ENCODE results near the gene PPIAL4G.
"Not testable (repeated sequence)": the region's sequence is repeated elsewhere in the genome, so short reads cannot be mapped to it uniquely, and the experiment has no call there.

PPIAL4G gene

GRCh38 chr1:148483029-148483428 lies at the start of gene PPIAL4G:
PPIAL4G (minus strand) TSS chr1:148483302; CDS start chr1:148483252, 50 bp downstream.
- not testable (repeated sequence) for H3K9me3 ChIP-seq (ENCODE audit: insufficient read depth, low read length); H3K4me2 ChIP-seq (ENCODE audit: low read depth, low read length, poor library complexity, severe bottlenecking); H2AFZ ChIP-seq (ENCODE audit: low read depth, low read length, severe bottlenecking); H4K20me1 ChIP-seq (ENCODE audit: low read depth, low read length); H3K36me3 ChIP-seq (ENCODE audit: low read length); H3K9me2 ChIP-seq (replicated peaks; ENCODE audit: insufficient read depth, low read length); H3K27ac ChIP-seq (ENCODE audit: low read depth, low read length); H3K4me3 ChIP-seq (ENCODE audit: insufficient read depth, low read length, poor library complexity, severe bottlenecking); H3K9ac ChIP-seq (ENCODE audit: low read length); H3K27me3 ChIP-seq (ENCODE audit: low read length); H3K79me2 ChIP-seq (ENCODE audit: insufficient read depth, low read length); H3F3A ChIP-seq (ENCODE audit: insufficient read depth)

- not testable (repeated sequence) for H3K36me3 ChIP-seq (ENCODE audit: low read length); H3K9me3 ChIP-seq (ENCODE audit: insufficient read depth, low read length); H3K27me3 ChIP-seq (ENCODE audit: low read length); H4K20me1 ChIP-seq (ENCODE audit: low read depth, low read length); H3K4me2 ChIP-seq (ENCODE audit: low read depth, low read length, poor library complexity, severe bottlenecking); H3K9ac ChIP-seq (ENCODE audit: low read length); H3K9me2 ChIP-seq (replicated peaks; ENCODE audit: insufficient read depth, low read length); H3K4me3 ChIP-seq (ENCODE audit: insufficient read depth, low read length, poor library complexity, severe bottlenecking); H3K27ac ChIP-seq (ENCODE audit: low read depth, low read length); H3K79me2 ChIP-seq (ENCODE audit: insufficient read depth, low read length); H2AFZ ChIP-seq (ENCODE audit: low read depth, low read length, severe bottlenecking); H3F3A ChIP-seq (ENCODE audit: insufficient read depth)
These were observed 49.1 kb upstream of the PPIAL4G start for GRCh38 chr1:148532158-148532557.

- not testable (repeated sequence) for H3K27me3 ChIP-seq (ENCODE audit: low read length); H3K4me2 ChIP-seq (ENCODE audit: low read depth, low read length, poor library complexity, severe bottlenecking); H3K9me3 ChIP-seq (ENCODE audit: insufficient read depth, low read length); H4K20me1 ChIP-seq (ENCODE audit: low read depth, low read length); H3K4me3 ChIP-seq (ENCODE audit: insufficient read depth, low read length, poor library complexity, severe bottlenecking); H3K79me2 ChIP-seq (ENCODE audit: insufficient read depth, low read length); H3F3A ChIP-seq (ENCODE audit: insufficient read depth); H3K9ac ChIP-seq (ENCODE audit: low read length); H3K27ac ChIP-seq (ENCODE audit: low read depth, low read length); H3K36me3 ChIP-seq (ENCODE audit: low read length); H2AFZ ChIP-seq (ENCODE audit: low read depth, low read length, severe bottlenecking); H3K9me2 ChIP-seq (replicated peaks; ENCODE audit: insufficient read depth, low read length)
These were observed 46.0 kb upstream of the PPIAL4G start for GRCh38 chr1:148529101-148529567.

GRCh38 chr1:148528591-148528990 lies 45.5 kb upstream of the PPIAL4G start:
- H3K9me3 ChIP-seq (ENCODE audit: insufficient read depth, low read length); H3F3A ChIP-seq (ENCODE audit: insufficient read depth); H3K4me2 ChIP-seq (ENCODE audit: low read depth, low read length, poor library complexity, severe bottlenecking); H3K9me2 ChIP-seq (replicated peaks; ENCODE audit: insufficient read depth, low read length); H2AFZ ChIP-seq (ENCODE audit: low read depth, low read length, severe bottlenecking); H3K27ac ChIP-seq (ENCODE audit: low read depth, low read length); H3K4me3 ChIP-seq (ENCODE audit: insufficient read depth, low read length, poor library complexity, severe bottlenecking); H3K9ac ChIP-seq (ENCODE audit: low read length); H3K36me3 ChIP-seq (ENCODE audit: low read length); H3K27me3 ChIP-seq (ENCODE audit: low read length); H3K79me2 ChIP-seq (ENCODE audit: insufficient read depth, low read length); H4K20me1 ChIP-seq (ENCODE audit: low read depth, low read length): not testable (repeated sequence)

GRCh38 chr1:148526587-148526986 lies 43.5 kb upstream of the PPIAL4G start:
- H3K79me2 ChIP-seq (ENCODE audit: insufficient read depth, low read length); H3K9me2 ChIP-seq (replicated peaks; ENCODE audit: insufficient read depth, low read length); H3K4me3 ChIP-seq (ENCODE audit: insufficient read depth, low read length, poor library complexity, severe bottlenecking); H3K36me3 ChIP-seq (ENCODE audit: low read length); H3K27me3 ChIP-seq (ENCODE audit: low read length); H3F3A ChIP-seq (ENCODE audit: insufficient read depth); H3K9ac ChIP-seq (ENCODE audit: low read length); H2AFZ ChIP-seq (ENCODE audit: low read depth, low read length, severe bottlenecking); H3K27ac ChIP-seq (ENCODE audit: low read depth, low read length); H3K4me2 ChIP-seq (ENCODE audit: low read depth, low read length, poor library complexity, severe bottlenecking); H4K20me1 ChIP-seq (ENCODE audit: low read depth, low read length); H3K9me3 ChIP-seq (ENCODE audit: insufficient read depth, low read length): not testable (repeated sequence)

- Histone ChIP-seq H3K9ac (ENCODE audit: low read length) (0 out of 2 replicates have a peak overlapping the region, but pooled peaks have one; percentile 32), H3K4me2 (ENCODE audit: low read depth, low read length, poor library complexity, severe bottlenecking) (peak overlapping the region; percentile 51)
- H4K20me1 ChIP-seq (ENCODE audit: low read depth, low read length); H2AFZ ChIP-seq (ENCODE audit: low read depth, low read length, severe bottlenecking); H3K4me3 ChIP-seq (ENCODE audit: insufficient read depth, low read length, poor library complexity, severe bottlenecking); H3K9me2 ChIP-seq (replicated peaks; ENCODE audit: insufficient read depth, low read length); H3F3A ChIP-seq (ENCODE audit: insufficient read depth); H3K79me2 ChIP-seq (ENCODE audit: insufficient read depth, low read length); H3K9me3 ChIP-seq (ENCODE audit: insufficient read depth, low read length); H3K27ac ChIP-seq (ENCODE audit: low read depth, low read length); H3K27me3 ChIP-seq (ENCODE audit: low read length); H3K36me3 ChIP-seq (ENCODE audit: low read length): not testable (repeated sequence)
These were observed 40.4 kb upstream of the PPIAL4G start for GRCh38 chr1:148523205-148524144.

- H3K27me3 ChIP-seq (ENCODE audit: low read length); H3F3A ChIP-seq (ENCODE audit: insufficient read depth); H3K9me3 ChIP-seq (ENCODE audit: insufficient read depth, low read length); H3K9me2 ChIP-seq (replicated peaks; ENCODE audit: insufficient read depth, low read length); H2AFZ ChIP-seq (ENCODE audit: low read depth, low read length, severe bottlenecking); H3K79me2 ChIP-seq (ENCODE audit: insufficient read depth, low read length); H3K36me3 ChIP-seq (ENCODE audit: low read length); H4K20me1 ChIP-seq (ENCODE audit: low read depth, low read length): not testable (repeated sequence)
- Histone ChIP-seq H3K27ac (ENCODE audit: low read depth, low read length) (peak overlapping the region; percentile 59), H3K4me3 (ENCODE audit: insufficient read depth, low read length, poor library complexity, severe bottlenecking) (peak overlapping the region; percentile 18), H3K9ac (ENCODE audit: low read length) (peak overlapping the region; percentile 32; the same call in 1 of the 2 replicates), H3K4me2 (ENCODE audit: low read depth, low read length, poor library complexity, severe bottlenecking) (peak overlapping the region; percentile 51)
These were observed 39.6 kb upstream of the PPIAL4G start for GRCh38 chr1:148522561-148523204.

- not testable (repeated sequence) for H3K27ac ChIP-seq (ENCODE audit: low read depth, low read length); H4K20me1 ChIP-seq (ENCODE audit: low read depth, low read length); H3K36me3 ChIP-seq (ENCODE audit: low read length); H3K4me3 ChIP-seq (ENCODE audit: insufficient read depth, low read length, poor library complexity, severe bottlenecking); H3K9me3 ChIP-seq (ENCODE audit: insufficient read depth, low read length); H3K79me2 ChIP-seq (ENCODE audit: insufficient read depth, low read length); H3K9ac ChIP-seq (ENCODE audit: low read length); H2AFZ ChIP-seq (ENCODE audit: low read depth, low read length, severe bottlenecking); H3K9me2 ChIP-seq (replicated peaks; ENCODE audit: insufficient read depth, low read length); H3F3A ChIP-seq (ENCODE audit: insufficient read depth); H3K27me3 ChIP-seq (ENCODE audit: low read length)
- peak overlapping the region; percentile 46 for H3K4me2 ChIP-seq (ENCODE audit: low read depth, low read length, poor library complexity, severe bottlenecking)
These were observed 39.0 kb upstream of the PPIAL4G start for GRCh38 chr1:148522072-148522471.
